OCI-LY7 (cell line): ENCODE data around the gene GOLT1A. TPM values are rescaled to one million over a fixed set of nuclear protein-coding genes. Genes with fewer than 3 reads are reported as not detected.
A peak's percentile ranks its signal among the peaks of the same experiment; 100 is the strongest.

Experiments used
- BruUV-seq: library from RNA; stranded (reverse); fragments of 400-500 nt; replicated peaks from 2 replicates; lab custom pipeline; 2021; lab: Mats Ljungman, UMichigan
- CTCF ChIA-PET: fragments of 300-600 bp; sonication (Branson Sonifier 250); formaldehyde crosslinking; loops from one replicate; lab custom pipeline; 2022; ENCODE audit warnings: antibody characterized with exemption; ENCODE audit not compliant: unreplicated experiment; lab: Charles Lee
- POLR2A ChIA-PET: fragments of 300-600 bp; sonication (Branson Sonifier 250); formaldehyde crosslinking; loops from one replicate; lab custom pipeline; 2022; ENCODE audit warnings: antibody characterized with exemption; lab: Charles Lee
- DNase-seq: peaks from one replicate; pipeline ENCODE4 v3.0.0-alpha.2; 2015; ENCODE audit warnings: low spot score
- H2AFZ ChIP-seq: fragments of 200-600 bp; sonication (generic), shearing (Covaris generic); 2 replicates; pipeline ENCODE4 v1.6.1; 2014; ENCODE audit warnings: mild to moderate bottlenecking, antibody characterized with exemption, low read length, moderate library complexity
- H3K27ac ChIP-seq: fragments of 200-600 bp; sonication (generic); 2 replicates; pipeline ENCODE4 v1.5.1; 2014; ENCODE audit warnings: mixed run types, low read depth, mild to moderate bottlenecking, moderate library complexity, low read length, inconsistent platforms; ENCODE audit not compliant: poor library complexity, severe bottlenecking
- H3K36me3 ChIP-seq: fragments of 200-600 bp; sonication (generic); 2 replicates; pipeline ENCODE4 v1.6.1; 2014; ENCODE audit warnings: mild to moderate bottlenecking, antibody characterized with exemption, low read length, moderate library complexity, mixed read lengths; ENCODE audit not compliant: insufficient read depth
- H3K4me1 ChIP-seq: fragments of 200-600 bp; sonication (generic); 2 replicates; pipeline ENCODE4 v1.5.1; 2014; ENCODE audit warnings: mild to moderate bottlenecking, low read length; ENCODE audit not compliant: insufficient read depth, poor library complexity, severe bottlenecking
- H3K4me2 ChIP-seq: fragments of 200-600 bp; sonication (generic); 2 replicates; pipeline ENCODE4 v1.6.1; 2014; ENCODE audit warnings: mild to moderate bottlenecking, low read length
- H3K4me3 ChIP-seq: fragments of 200-600 bp; sonication (generic); 2 replicates; pipeline ENCODE4 v1.5.1; 2014; ENCODE audit warnings: mild to moderate bottlenecking, low read depth, low read length; ENCODE audit not compliant: poor library complexity, severe bottlenecking
- H3K79me2 ChIP-seq: fragments of 200-600 bp; sonication (generic); 2 replicates; pipeline ENCODE4 v1.6.1; 2016; ENCODE audit warnings: low read depth, mild to moderate bottlenecking, low read length, moderate library complexity, mixed read lengths; ENCODE audit not compliant: insufficient read depth
- H3K9me2 ChIP-seq: fragments of 200-600 bp; sonication (generic); 2 replicates; pipeline ENCODE4 v1.6.1; 2016; ENCODE audit warnings: mild to moderate bottlenecking, low read length, mixed read lengths; ENCODE audit not compliant: insufficient read depth
- H3K9me3 ChIP-seq: fragments of 200-600 bp; sonication (generic); 2 replicates; pipeline ENCODE4 v1.6.1; 2014; ENCODE audit warnings: mild to moderate bottlenecking, mixed run types, low read length, mixed read lengths
- H4K20me1 ChIP-seq: fragments of 200-600 bp; sonication (generic); 2 replicates; pipeline ENCODE4 v1.6.1; 2014; ENCODE audit warnings: mild to moderate bottlenecking, antibody characterized with exemption, low read length, moderate library complexity, mixed read lengths; ENCODE audit not compliant: insufficient read depth
- EZH2phosphoT487 ChIP-seq: fragments of 200-600 bp; sonication (generic); IDR thresholded peaks from 2 replicates; pipeline ENCODE4 v1.6.1; 2018; ENCODE audit warnings: low read depth, borderline replicate concordance, mild to moderate bottlenecking, mixed run types, antibody characterized with exemption, low read length, moderate library complexity, mixed read lengths
- intact Hi-C: fragments of 100-400 bp; cut with micrococcal nuclease; formaldehyde crosslinking; loops from one replicate; pipeline ENCODE4 v1.10.0; 2022; ENCODE audit not compliant: unreplicated experiment
- total RNA-seq, 2 experiments: library from RNA; depleted of rRNA in 1 of 2; stranded (reverse); fragments of >200 nt in 1 of 2; shearing (Covaris generic) in 1 of 2; gene quantifications; 2 replicates each; pipeline ENCODE4 v1.2.3, GENCODE V29; 2014 to 2022
- TF ChIP-seq, protein P1 (sequence below): fragments of 200-600 bp; sonication (generic); conservative IDR thresholded peaks from 2 replicates; pipeline ENCODE4 v1.5.1; 2014; ENCODE audit warnings: mild to moderate bottlenecking, antibody characterized with exemption, low read length, moderate library complexity, mixed read lengths

Gene GOLT1A
- total RNA-seq, 2 experiments from 2014 or later: not detected

DNA sequence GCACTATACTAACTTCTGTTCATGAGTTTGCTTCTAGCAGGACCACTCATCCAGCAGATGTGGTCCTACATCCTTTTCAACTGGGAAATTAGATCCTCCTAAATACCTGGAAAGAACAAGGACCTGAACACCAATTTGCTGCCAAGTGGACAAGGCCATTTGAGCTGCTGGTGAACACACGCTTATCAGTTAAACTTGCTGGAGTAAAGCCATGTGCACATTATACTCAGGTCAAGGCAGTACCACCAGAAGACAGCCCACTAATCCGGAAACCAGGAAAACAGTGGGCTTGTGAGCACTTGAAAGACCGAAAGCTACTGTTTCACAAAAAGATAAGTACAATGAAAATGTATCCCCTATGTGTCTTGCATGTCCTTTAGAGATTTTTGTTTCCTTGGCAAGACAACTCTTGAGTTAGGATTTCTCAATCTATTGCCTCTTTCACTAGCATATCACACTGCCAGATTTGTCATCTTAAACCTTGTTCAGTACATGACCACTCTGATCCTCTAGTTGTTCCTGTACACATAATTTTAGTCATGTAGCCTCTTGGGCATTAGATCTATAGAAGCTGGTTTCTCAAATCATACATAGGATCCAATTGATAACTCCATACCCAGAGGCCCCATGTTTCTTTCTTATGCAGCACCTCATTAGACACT is 43.2 kb downstream of the GOLT1A start:
- Histone ChIP-seq H2AFZ (no peak overlapping the region), H3K36me3 (no peaks in the 10 kb centered on the region), H3K79me2 (no peaks in the 10 kb centered on the region), H3K9me3 (peaks cover 16% of the 10 kb centered on the region; the same call in 1 of the 2 replicates), H3K27ac (no peak overlapping the region), H3K4me3 (no peak overlapping the region), H3K4me1 (no peaks in the 10 kb centered on the region), H4K20me1 (no peaks in the 10 kb centered on the region), H3K4me2 (no peak overlapping the region), H3K9me2 (no peaks in the 10 kb centered on the region)
- no peak for DNase-seq
- intact Hi-C loops: no loop called here
- no peak for TF ChIP-seq EZH2phosphoT487
- TF ChIP-seq, protein P1, sequence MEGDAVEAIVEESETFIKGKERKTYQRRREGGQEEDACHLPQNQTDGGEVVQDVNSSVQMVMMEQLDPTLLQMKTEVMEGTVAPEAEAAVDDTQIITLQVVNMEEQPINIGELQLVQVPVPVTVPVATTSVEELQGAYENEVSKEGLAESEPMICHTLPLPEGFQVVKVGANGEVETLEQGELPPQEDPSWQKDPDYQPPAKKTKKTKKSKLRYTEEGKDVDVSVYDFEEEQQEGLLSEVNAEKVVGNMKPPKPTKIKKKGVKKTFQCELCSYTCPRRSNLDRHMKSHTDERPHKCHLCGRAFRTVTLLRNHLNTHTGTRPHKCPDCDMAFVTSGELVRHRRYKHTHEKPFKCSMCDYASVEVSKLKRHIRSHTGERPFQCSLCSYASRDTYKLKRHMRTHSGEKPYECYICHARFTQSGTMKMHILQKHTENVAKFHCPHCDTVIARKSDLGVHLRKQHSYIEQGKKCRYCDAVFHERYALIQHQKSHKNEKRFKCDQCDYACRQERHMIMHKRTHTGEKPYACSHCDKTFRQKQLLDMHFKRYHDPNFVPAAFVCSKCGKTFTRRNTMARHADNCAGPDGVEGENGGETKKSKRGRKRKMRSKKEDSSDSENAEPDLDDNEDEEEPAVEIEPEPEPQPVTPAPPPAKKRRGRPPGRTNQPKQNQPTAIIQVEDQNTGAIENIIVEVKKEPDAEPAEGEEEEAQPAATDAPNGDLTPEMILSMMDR: no peak
- POLR2A ChIA-PET: interaction anchor here (0.7 kb wide), 2 partner anchors 356 to 723 kb away, joined by 3 read pairs; no protein-coding TSS in a partner anchor
- CTCF ChIA-PET: no interaction called here
- no TSS peak for BruUV-seq

- Histone ChIP-seq H3K4me2 (no peak overlapping the region), H3K79me2 (no peaks in the 10 kb centered on the region), H3K4me1 (no peaks in the 10 kb centered on the region), H3K27ac (no peak overlapping the region), H4K20me1 (no peaks in the 10 kb centered on the region), H3K9me3 (peaks cover 16% of the 10 kb centered on the region; the same call in 1 of the 2 replicates), H2AFZ (no peak overlapping the region), H3K36me3 (no peaks in the 10 kb centered on the region), H3K4me3 (no peak overlapping the region), H3K9me2 (no peaks in the 10 kb centered on the region)
- no TSS peak for BruUV-seq
- no peak for TF ChIP-seq EZH2phosphoT487
- TF ChIP-seq, protein P1: no peak
- intact Hi-C loops: no loop called here
- POLR2A ChIA-PET: no interaction called here
- DNase-seq: peak; percentile 68
- CTCF ChIA-PET: interaction anchor here (0.6 kb wide), 1 partner anchor 569 kb away, joined by 3 read pairs; no protein-coding TSS in a partner anchor
These were observed 43.9 kb downstream of the GOLT1A start for GRCh38 chr1:204169858-204170257.

DNA sequence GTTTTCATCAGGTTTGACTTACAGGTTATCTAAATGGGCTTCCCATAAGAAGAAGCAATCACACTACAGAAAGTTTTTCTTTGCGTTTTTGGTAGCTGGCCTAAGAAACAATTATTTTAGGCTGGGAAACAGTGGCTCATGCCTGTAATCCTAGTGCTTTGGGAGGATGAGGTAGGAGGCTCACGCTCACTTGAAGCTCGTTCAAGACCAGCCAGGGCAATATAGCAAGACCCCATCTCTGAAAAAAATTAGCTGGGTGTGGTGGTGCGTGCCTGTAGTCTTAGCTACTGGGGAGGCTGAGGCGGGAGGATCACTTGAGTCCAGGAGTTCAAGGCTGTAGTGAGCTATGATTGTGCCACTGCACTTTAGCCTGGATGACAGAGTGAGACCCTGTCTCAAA is 46.1 kb downstream of the GOLT1A start:
- intact Hi-C loops: no loop called here
- Histone ChIP-seq H3K36me3 (no peaks in the 10 kb centered on the region), H3K4me1 (no peaks in the 10 kb centered on the region), H3K4me2 (no peak overlapping the region), H3K27ac (no peak overlapping the region), H3K4me3 (no peak overlapping the region), H3K79me2 (no peaks in the 10 kb centered on the region), H3K9me2 (no peaks in the 10 kb centered on the region), H3K9me3 (peaks cover 16% of the 10 kb centered on the region; the same call in 1 of the 2 replicates), H4K20me1 (no peaks in the 10 kb centered on the region), H2AFZ (no peak overlapping the region)
- no peak for TF ChIP-seq EZH2phosphoT487
- TF ChIP-seq, protein P1: no peak
- ChIA-PET POLR2A (interaction anchor here (1.1 to 2.0 kb wide), 2 partner anchors 9 to 192 kb away, joined by 3 to 5 read pairs; partner anchors contain the start of gene PLEKHA6), CTCF (no interaction called here)
- no peak for DNase-seq
- BruUV-seq: no TSS peak
